T47D (cell line): ENCODE data around the gene IGSF21.

Source experiments
- DNase-seq, 2 experiments: peaks; one replicate each; pipeline versions ENCODE4 v3.0.0 to v3.0.0-alpha.2; 2011 to 2012; ENCODE audit warnings: low read depth in 1 of 2, low spot score in 1 of 2
- JUND ChIP-seq: IDR thresholded peaks from 2 replicates; pipeline ENCODE4 v1.6.1; 2012; ENCODE audit warnings: low read depth
- in situ Hi-C: cut with HindIII; loops from 2 replicates; pipeline ENCODE4 v1.10.0; 2016; ENCODE audit warnings: low sequenced_read_pairs, low pct_unique_long_range_greater_than_20kb

Gene IGSF21

DNA sequence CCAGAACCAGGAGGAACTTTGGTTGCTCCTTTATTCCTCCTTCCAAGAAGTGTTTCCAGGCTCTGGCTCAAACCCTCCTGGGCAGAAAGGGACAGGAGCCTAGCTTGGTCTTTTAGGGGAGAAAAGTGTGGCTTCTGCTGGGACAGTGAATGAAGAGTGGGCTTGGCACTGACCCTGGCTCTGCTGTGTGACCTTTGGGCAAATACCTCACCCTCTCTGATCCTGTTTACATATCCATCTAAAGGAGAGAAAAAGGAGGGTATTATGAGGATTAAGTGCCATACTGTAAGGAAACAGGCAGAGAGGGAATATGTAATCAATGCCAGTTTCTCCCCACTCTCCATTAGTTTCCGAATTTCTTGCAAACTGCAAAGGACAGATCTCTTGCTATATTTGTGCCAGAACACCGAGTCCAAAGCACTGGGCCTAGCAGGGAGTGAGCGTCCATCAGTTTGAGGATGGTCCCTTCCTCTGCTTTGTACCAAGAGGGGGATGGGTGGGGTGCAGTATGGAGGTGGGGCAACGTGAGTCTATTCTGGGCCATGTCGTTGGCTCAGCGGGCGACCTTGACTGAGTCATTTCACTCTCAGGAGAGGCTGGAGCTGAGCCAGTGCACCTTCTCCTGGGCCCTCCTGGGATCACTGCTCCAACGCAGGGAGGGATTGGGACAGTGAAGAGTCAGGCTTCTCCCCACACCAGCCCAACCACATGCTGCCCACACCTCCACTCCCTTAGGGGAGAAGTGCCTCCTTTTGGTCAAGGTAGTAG, 38.4 kb downstream of the IGSF21 start:
- in situ Hi-C loops, result no loop called here
- DNase-seq, result no peak
- TF ChIP-seq JUND, result no peak

GRCh38 chr1:18146886-18147285, 39.3 kb downstream of the IGSF21 start:
- TF ChIP-seq JUND, result no peak
- in situ Hi-C loops, result no loop called here

GRCh38 chr1:18147672-18148071, 40.1 kb downstream of the IGSF21 start:
- TF ChIP-seq JUND, result no peak
- DNase-seq, result no peak
- in situ Hi-C loops, result no loop called here

More at GRCh38 chr1:18146886-18147285, 39.3 kb downstream of the IGSF21 start:
- no peak for DNase-seq

- DNase-seq, result no peak
- no peak for TF ChIP-seq JUND
- in situ Hi-C loops, result no loop called here
These were observed 40.9 kb downstream of the IGSF21 start for GRCh38 chr1:18148461-18148860.

GRCh38 chr1:18149027-18149641, 41.5 kb downstream of the IGSF21 start:
- in situ Hi-C loops, result no loop called here
- TF ChIP-seq JUND, result no peak
- no peak for DNase-seq

GRCh38 chr1:18151436-18152122, 44.0 kb downstream of the IGSF21 start:
- TF ChIP-seq JUND, result no peak
- in situ Hi-C loops, result no loop called here
- no peak for DNase-seq

DNA sequence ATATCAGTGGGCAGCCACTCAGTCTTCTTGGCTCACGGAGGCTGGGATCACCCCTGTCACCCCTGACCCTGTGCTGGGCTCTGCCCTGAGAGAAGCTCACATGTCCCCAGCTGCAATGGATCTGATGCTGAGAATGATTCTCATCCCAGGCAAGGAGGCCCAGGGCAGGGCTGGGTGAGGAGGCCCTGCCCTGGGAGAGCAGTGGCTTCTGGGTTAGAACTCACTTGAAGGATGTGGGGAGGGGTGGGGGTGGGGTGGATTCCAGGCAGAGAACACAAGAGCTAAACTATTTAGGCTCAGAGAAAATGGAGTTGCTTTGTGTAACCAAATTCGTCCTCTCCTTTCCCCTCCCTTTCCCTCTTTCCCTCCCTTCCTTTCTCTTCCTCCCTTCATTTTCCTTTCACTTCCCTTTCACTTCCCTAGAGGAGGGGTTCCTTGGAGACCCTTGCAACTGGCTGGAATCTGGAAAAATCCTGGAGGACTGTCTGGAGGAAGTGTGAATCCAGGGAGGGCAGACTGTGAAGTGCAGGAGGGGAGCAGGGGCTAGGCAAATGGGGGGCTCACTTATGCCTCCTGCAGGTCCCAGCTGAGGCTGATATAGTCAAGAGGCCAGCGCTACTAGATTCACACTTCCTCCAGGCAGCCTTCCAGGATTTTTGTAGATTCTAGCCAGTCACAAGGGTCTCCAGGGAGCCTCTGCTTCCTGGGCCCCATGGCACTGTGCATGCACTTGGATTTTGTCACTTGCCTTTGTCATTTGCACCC, 47.0 kb downstream of the IGSF21 start:
- TF ChIP-seq JUND, result no peak
- in situ Hi-C loops, result no loop called here
- no peak for DNase-seq

- no peak for TF ChIP-seq JUND
- in situ Hi-C loops, result no loop called here
- no peak for DNase-seq
These were observed 48.3 kb downstream of the IGSF21 start for GRCh38 chr1:18155881-18156385.

DNA sequence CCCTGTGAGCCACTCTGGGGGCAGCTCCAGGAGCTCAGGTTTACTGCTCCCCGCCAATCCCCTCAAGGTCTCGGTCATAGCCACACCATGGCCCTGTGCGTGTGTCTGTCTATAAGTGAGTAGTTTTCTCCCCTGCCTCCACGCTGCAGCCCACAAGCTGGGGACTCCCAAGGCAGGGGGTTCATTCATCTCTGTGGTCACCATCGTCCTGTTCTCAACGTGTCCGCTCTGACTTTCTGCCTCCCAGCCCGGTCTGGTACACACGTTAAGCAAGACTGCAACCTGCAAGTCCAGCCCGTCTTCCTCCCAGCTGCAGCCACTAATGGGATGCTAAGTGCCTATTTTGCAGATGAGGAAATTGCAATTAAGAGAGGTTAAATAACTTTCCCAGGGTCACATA, 49.8 kb downstream of the IGSF21 start:
- no peak for DNase-seq
- TF ChIP-seq JUND, result no peak
- in situ Hi-C loops, result no loop called here

- in situ Hi-C loops, result no loop called here
- DNase-seq, result no peak
- no peak for TF ChIP-seq JUND
These were observed 50.4 kb downstream of the IGSF21 start for GRCh38 chr1:18157968-18158367.

- TF ChIP-seq JUND, result no peak
- no peak for DNase-seq
- in situ Hi-C loops, result no loop called here
These were observed 51.1 kb downstream of the IGSF21 start for GRCh38 chr1:18158714-18159113.

DNA sequence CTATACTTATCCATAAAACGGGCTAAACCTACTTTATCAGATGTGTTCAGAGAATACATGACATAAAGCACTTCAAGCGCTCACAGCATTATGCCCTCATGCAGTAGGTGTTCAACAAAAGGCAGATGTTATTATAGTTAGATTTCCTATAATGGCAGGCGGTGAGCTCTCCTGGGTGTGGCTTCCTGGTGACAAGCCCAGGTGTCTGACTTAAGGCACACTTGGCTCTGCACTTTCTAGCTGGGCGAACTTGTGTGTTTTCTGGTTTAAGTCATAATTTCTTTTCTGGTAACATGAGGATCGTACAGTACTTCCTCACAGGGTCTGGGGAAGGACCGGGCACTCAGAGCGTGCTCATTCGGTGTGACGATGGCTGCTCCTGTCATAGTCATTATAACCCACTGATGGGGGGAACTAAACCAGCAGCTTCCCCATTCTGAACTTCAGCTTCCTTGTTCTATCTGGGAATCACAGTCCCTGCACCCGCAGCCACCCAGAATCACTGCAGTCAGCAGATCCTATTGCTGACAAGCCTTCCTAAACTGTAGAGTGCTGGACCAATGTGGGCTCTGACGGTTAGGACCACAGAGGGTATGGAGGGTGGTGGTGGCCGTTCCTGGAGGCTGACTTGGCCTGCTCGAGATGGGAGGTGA, 52.8 kb downstream of the IGSF21 start:
- no peak for DNase-seq
- no peak for TF ChIP-seq JUND
- in situ Hi-C loops, result no loop called here
